ENCODE measurements around the gene SCAMP5. TPM values are rescaled to one million over a fixed set of nuclear protein-coding genes. Genes with fewer than 3 reads are reported as not detected.
A peak's percentile ranks its signal among the peaks of the same experiment; 100 is the strongest.

SCAMP5 gene
- total RNA-seq, 1 experiment from 2014 or later = 11.8 TPM

GRCh38 chr15:75032395-75032794 is 37.0 kb downstream of the SCAMP5 start:
- Histone ChIP-seq H3K4me1 (peaks cover 67% of the 10 kb centered on the region), H3K27me3 (replicated peaks; ENCODE audit: control insufficient read depth, insufficient read depth, low read length) (no peaks in the 10 kb centered on the region), H3K4me3 (ENCODE audit: low read depth, low read length) (no peak overlapping the region), H3K36me3 (ENCODE audit: control insufficient read depth, insufficient read depth, low read length) (no peaks in the 10 kb centered on the region), H3K9me3 (no peaks in the 10 kb centered on the region)
- ChIA-PET POLR2A (no interaction called here), CTCF (interaction anchor here (1.3 to 1.9 kb wide), 2 partner anchors 169 to 171 kb away, joined by 3 to 7 read pairs; partner anchors contain the start of gene C15orf39)
- Mint-ChIP-seq H3K27ac (ENCODE audit: unreplicated experiment) (no peak overlapping the region), H3K4me1 (ENCODE audit: low read depth, unreplicated experiment) (peaks cover 28% of the 10 kb centered on the region), H3K27me3 (ENCODE audit: insufficient read depth, unreplicated experiment) (no peaks in the 10 kb centered on the region), H3K36me3 (ENCODE audit: insufficient read depth, unreplicated experiment) (peaks cover 19% of the 10 kb centered on the region), H3K4me3 (ENCODE audit: unreplicated experiment) (no peak overlapping the region), H3K9me3 (ENCODE audit: unreplicated experiment) (no peaks in the 10 kb centered on the region)
- intact Hi-C loops (cut with micrococcal nuclease; ENCODE audit: unreplicated experiment) = no loop called here
- no peak for DNase-seq
- BruUV-seq (replicated peaks) = no TSS peak
- no peak for TF ChIP-seq CTCF (IDR thresholded peaks at IDR 0.05; ENCODE audit: insufficient read depth in 1 of 2, low read depth in 1 of 2, low read length in 1 of 2, severe bottlenecking in 1 of 2, unreplicated experiment in 1 of 2)

GRCh38 chr15:75033809-75034208 is 38.4 kb downstream of the SCAMP5 start:
- Mint-ChIP-seq H3K27me3 (ENCODE audit: insufficient read depth, unreplicated experiment) (no peaks in the 10 kb centered on the region), H3K36me3 (ENCODE audit: insufficient read depth, unreplicated experiment) (peaks cover 19% of the 10 kb centered on the region), H3K4me3 (ENCODE audit: unreplicated experiment) (no peak overlapping the region), H3K4me1 (ENCODE audit: low read depth, unreplicated experiment) (peaks cover 42% of the 10 kb centered on the region), H3K9me3 (ENCODE audit: unreplicated experiment) (no peaks in the 10 kb centered on the region), H3K27ac (ENCODE audit: unreplicated experiment) (peak overlapping the region; percentile 28)
- POLR2A ChIA-PET = no interaction called here
- H3K27me3 ChIP-seq (replicated peaks; ENCODE audit: control insufficient read depth, insufficient read depth, low read length) = no peaks in the 10 kb centered on the region
- H3K9me3 ChIP-seq = no peaks in the 10 kb centered on the region
- peaks cover 77% of the 10 kb centered on the region for H3K4me1 ChIP-seq
- CTCF ChIA-PET = interaction anchor here (0.7 to 1.6 kb wide), 6 partner anchors 10 to 268 kb away, joined by 3 to 8 read pairs (median 5); partner anchors contain the start of genes C15orf39 and PPCDC
- TF ChIP-seq CTCF (IDR thresholded peaks at IDR 0.05; ENCODE audit: insufficient read depth in 1 of 2, low read depth in 1 of 2, low read length in 1 of 2, severe bottlenecking in 1 of 2, unreplicated experiment in 1 of 2) = no peak
- H3K36me3 ChIP-seq (ENCODE audit: control insufficient read depth, insufficient read depth, low read length) = no peaks in the 10 kb centered on the region
- no peak for DNase-seq
- H3K4me3 ChIP-seq (ENCODE audit: low read depth, low read length) = no peak overlapping the region
- BruUV-seq (replicated peaks) = no TSS peak
- intact Hi-C loops (cut with micrococcal nuclease; ENCODE audit: unreplicated experiment) = no loop called here

GRCh38 chr15:75034615-75035014 is 39.3 kb downstream of the SCAMP5 start:
- no peaks in the 10 kb centered on the region for H3K9me3 ChIP-seq
- intact Hi-C loops (cut with micrococcal nuclease; ENCODE audit: unreplicated experiment) = no loop called here
- DNase-seq = no peak
- no TSS peak for BruUV-seq (replicated peaks)
- peaks cover 81% of the 10 kb centered on the region for H3K4me1 ChIP-seq
- ChIA-PET CTCF (interaction anchor here (1.1 to 1.6 kb wide), 5 partner anchors 9 to 170 kb away, joined by 4 to 8 read pairs (median 6); partner anchors contain the start of genes C15orf39 and PPCDC), POLR2A (no interaction called here)
- Mint-ChIP-seq H3K36me3 (ENCODE audit: insufficient read depth, unreplicated experiment) (peaks cover 19% of the 10 kb centered on the region), H3K4me1 (ENCODE audit: low read depth, unreplicated experiment) (peaks cover 43% of the 10 kb centered on the region), H3K4me3 (ENCODE audit: unreplicated experiment) (no peak overlapping the region), H3K27ac (ENCODE audit: unreplicated experiment) (no peak overlapping the region), H3K27me3 (ENCODE audit: insufficient read depth, unreplicated experiment) (no peaks in the 10 kb centered on the region), H3K9me3 (ENCODE audit: unreplicated experiment) (no peaks in the 10 kb centered on the region)
- no peak for TF ChIP-seq CTCF (IDR thresholded peaks at IDR 0.05; ENCODE audit: insufficient read depth in 1 of 2, low read depth in 1 of 2, low read length in 1 of 2, severe bottlenecking in 1 of 2, unreplicated experiment in 1 of 2)
- H3K4me3 ChIP-seq (ENCODE audit: low read depth, low read length) = no peak overlapping the region
- H3K27me3 ChIP-seq (replicated peaks; ENCODE audit: control insufficient read depth, insufficient read depth, low read length) = no peaks in the 10 kb centered on the region
- no peaks in the 10 kb centered on the region for H3K36me3 ChIP-seq (ENCODE audit: control insufficient read depth, insufficient read depth, low read length)
